Erythroblast (primary cell): ENCODE measurements around the gene EFNA2.

Experiments
- GATA1 ChIP-seq: IDR thresholded peaks from 2 replicates; pipeline ENCODE4 v1.6.1; 2011; ENCODE audit warnings: low read depth, mild to moderate bottlenecking, control low read depth, low read length, moderate library complexity
- POLR2A ChIP-seq: IDR thresholded peaks from 2 replicates; pipeline ENCODE4 v1.6.1; 2011; ENCODE audit warnings: mild to moderate bottlenecking, low read length

DNA sequence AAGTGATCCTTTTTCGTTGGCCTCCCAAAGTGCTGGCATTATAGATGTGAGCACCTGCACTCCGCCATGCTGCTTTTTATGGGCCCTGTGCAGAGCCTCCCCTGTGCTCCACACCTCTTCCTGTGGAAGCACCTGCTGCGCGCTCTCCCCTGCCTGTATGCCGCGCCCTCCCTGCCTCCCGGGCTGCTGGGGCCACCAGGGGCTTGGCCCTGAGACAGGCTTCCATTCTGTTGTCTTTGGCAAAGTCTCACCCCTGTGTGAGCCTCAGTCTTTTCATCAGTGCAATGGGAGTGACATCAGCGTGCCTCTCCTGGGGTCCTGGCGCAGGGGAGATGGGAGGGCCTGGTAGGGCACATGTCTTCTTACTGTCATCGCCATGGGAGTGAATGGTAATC, 9.0 kb upstream of the EFNA2 start:
- no peak for TF ChIP-seq POLR2A
- no peak for TF ChIP-seq GATA1
